Endothelial cell of umbilical vein (primary cell): Measurements from ENCODE around the gene ABLIM1. TPM values are rescaled to one million over a fixed set of nuclear protein-coding genes. Genes with fewer than 3 reads are reported as not detected.

Experiments used
- BruUV-seq: library from RNA; stranded (reverse); fragments of 400-500 nt; replicated peaks from 2 replicates; lab custom pipeline; 2021; lab: Mats Ljungman, UMichigan
- CTCF ChIA-PET: fragments of 300-600, 350-600 bp; sonication (Branson Sonifier 250); formaldehyde crosslinking; loops from one replicate; lab custom pipeline; 2021; ENCODE audit warnings: antibody characterized with exemption, inconsistent platforms; lab: Charles Lee
- POLR2A ChIA-PET: fragments of 300-600, 350-600 bp; sonication (Branson Sonifier 250); formaldehyde crosslinking; loops from one replicate; lab custom pipeline; 2021; ENCODE audit warnings: antibody characterized with exemption, inconsistent platforms; lab: Charles Lee
- DNase-seq: peaks from one replicate; pipeline ENCODE4 v3.0.0-alpha.2; 2011; ENCODE audit warnings: low read depth, low spot score
- FAIRE-seq: peaks from 2 replicates; lab custom pipeline; 2011; peaks lifted over from hg19 to GRCh38; lab: Jason Lieb, UNC
- H2AFZ ChIP-seq: 2 replicates; pipeline ENCODE4 v1.6.0; 2012; ENCODE audit warnings: low read depth, low read length, control low read depth, inconsistent platforms
- H3K27ac ChIP-seq: 2 replicates; pipeline ENCODE4 v1.5.1; 2011; ENCODE audit warnings: low read depth, mild to moderate bottlenecking, control low read depth, low read length, moderate library complexity; ENCODE audit not compliant: insufficient read depth
- H3K27me3 ChIP-seq, 2 experiments: 2 replicates each; pipeline versions ENCODE4 v1.6.0 to v1.6.1; 2011; ENCODE audit warnings: low read length in 2 of 2, mixed read lengths in 1 of 2; ENCODE audit not compliant: control insufficient read depth in 2 of 2, insufficient read depth in 2 of 2
- H3K36me3 ChIP-seq, 2 experiments: 2 replicates in 1 of 2; 3 replicates in 1 of 2; pipeline ENCODE4 v1.5.1; 2011; ENCODE audit warnings: low read length in 2 of 2, mild to moderate bottlenecking in 1 of 2, moderate library complexity in 1 of 2; ENCODE audit not compliant: control insufficient read depth in 2 of 2, insufficient read depth in 2 of 2; ENCODE audit errors: extremely low read depth in 1 of 2
- H3K4me1 ChIP-seq: 3 replicates; pipeline ENCODE4 v1.5.1; 2011; ENCODE audit warnings: mild to moderate bottlenecking, low read length; ENCODE audit not compliant: control insufficient read depth, insufficient read depth; ENCODE audit errors: extremely low read depth
- H3K4me2 ChIP-seq: 2 replicates; pipeline ENCODE4 v1.6.1; 2011; ENCODE audit warnings: low read length, control low read depth, mixed read lengths; ENCODE audit not compliant: insufficient read depth
- H3K4me3 ChIP-seq, 3 experiments: fragments of 200-600 bp in 1 of 3; sonication (generic), shearing (Covaris generic) in 1 of 3; replicated peaks in 1 of 3; 2 replicates each; pipeline ENCODE4 v1.5.1; 2011 to 2016; ENCODE audit warnings: control low read depth in 3 of 3, low read length in 3 of 3, mild to moderate bottlenecking in 2 of 3, inconsistent platforms in 1 of 3, low read depth in 1 of 3, moderate library complexity in 1 of 3; ENCODE audit not compliant: insufficient read depth in 1 of 3
- H3K79me2 ChIP-seq: 2 replicates; pipeline ENCODE4 v1.6.0; 2012; ENCODE audit warnings: low read length, inconsistent platforms; ENCODE audit not compliant: control insufficient read depth, insufficient read depth
- H3K9ac ChIP-seq: replicated peaks from 2 replicates; pipeline ENCODE3; 2011; ENCODE audit warnings: low read length, control low read depth; ENCODE audit not compliant: insufficient read depth; ENCODE audit errors: extremely low read depth
- H3K9me1 ChIP-seq: replicated peaks from 3 replicates; pipeline ENCODE4 v1.6.0; 2011; ENCODE audit warnings: mild to moderate bottlenecking, low read length; ENCODE audit not compliant: control insufficient read depth, insufficient read depth; ENCODE audit errors: extremely low read depth
- H3K9me3 ChIP-seq: replicated peaks from 2 replicates; pipeline ENCODE4 v1.5.1; 2012; ENCODE audit warnings: low read length, inconsistent platforms; ENCODE audit not compliant: control insufficient read depth, insufficient read depth
- H4K20me1 ChIP-seq: replicated peaks from 2 replicates; pipeline ENCODE3; 2011; ENCODE audit warnings: mild to moderate bottlenecking, low read length; ENCODE audit not compliant: control insufficient read depth, insufficient read depth; ENCODE audit errors: extremely low read depth
- CTCF ChIP-seq, 2 donors: IDR thresholded peaks; 1 replicate in 1 of 2; 2 replicates in 1 of 2; pipeline ENCODE4 v1.5.1; 2011; ENCODE audit warnings: low read length in 2 of 2, mild to moderate bottlenecking in 2 of 2, moderate library complexity in 2 of 2, control low read depth in 1 of 2, inconsistent platforms in 1 of 2, low read depth in 1 of 2; ENCODE audit not compliant: insufficient read depth in 1 of 2; ENCODE audit errors: extremely low read depth in 1 of 2
- GATA2 ChIP-seq: IDR thresholded peaks from 2 replicates; pipeline ENCODE4 v1.7.0; 2011; ENCODE audit warnings: low read depth, mild to moderate bottlenecking, moderate library complexity, mixed read lengths, low read length; ENCODE audit not compliant: insufficient read length, insufficient read depth
- JUN ChIP-seq: IDR thresholded peaks from 2 replicates; pipeline ENCODE4 v1.6.1; 2011; ENCODE audit warnings: borderline replicate concordance, low read depth; ENCODE audit not compliant: insufficient read length, insufficient read depth
- MAX ChIP-seq: IDR thresholded peaks from 2 replicates; pipeline ENCODE4 v1.6.1; 2011; ENCODE audit not compliant: insufficient read depth, insufficient read length
- MYC ChIP-seq: IDR thresholded peaks from one replicate; pipeline ENCODE4 v1.6.1; 2011; ENCODE audit warnings: mild to moderate bottlenecking, low read depth, low read length
- dilution Hi-C: fragments of 300-500 bp; cut with MboI; formaldehyde crosslinking; loops from one replicate; pipeline ENCODE4 v1.15.0; 2019; ENCODE audit warnings: low sequenced_read_pairs; ENCODE audit not compliant: extremely low pct_ligation_motif_present
- intact Hi-C: fragments of 100-400 bp; cut with micrococcal nuclease; formaldehyde crosslinking; loops from one replicate; pipeline ENCODE4 v1.10.0; 2022
- polyA plus RNA-seq, 4 experiments: library from polyadenylated mRNA; depleted of rRNA in 3 of 4; stranded (reverse) in 3 of 4; unstranded in 1 of 4; fragments of >200 nt; gene quantifications; 2 replicates each; pipeline versions ENCODE4 v1.2.1 to v1.2.3, GENCODE V29; 2011 to 2012; ENCODE audit warnings: missing spikeins in 1 of 4
- total RNA-seq: library from RNA; stranded (reverse); gene quantifications from 2 replicates; pipeline ENCODE4 v1.2.3, GENCODE V29; 2021

The ABLIM1 gene
- total and polyA plus RNA-seq, 2 donors (not counting 3 experiments of a cell fraction or from before 2014, with no cell fraction given), result 128 to 235 TPM

- ChIA-PET POLR2A (no interaction called here), CTCF (interaction anchor here (0.6 to 2.6 kb wide), 5 partner anchors 13 to 310 kb away, joined by 3 to 8 read pairs (median 5); no protein-coding TSS in a partner anchor)
- no TSS peak for BruUV-seq
- Histone ChIP-seq H3K27ac (no peak overlapping the region), H3K9me1 (no peaks in the 10 kb centered on the region), H4K20me1 (no peaks in the 10 kb centered on the region), H3K9ac (no peak overlapping the region), H3K4me1 (peaks cover 7% of the 10 kb centered on the region), H3K79me2 (no peaks in the 10 kb centered on the region), H3K4me2 (no peak overlapping the region), H3K36me3 (peaks cover 0 to 2% of the 10 kb centered on the region in 2 experiments), H2AFZ (no peak overlapping the region), H3K27me3 (no peaks in the 10 kb centered on the region), H3K9me3 (no peaks in the 10 kb centered on the region), H3K4me3 (no peak overlapping the region)
- intact Hi-C loops, result no loop called here
- peak; percentile 81 for DNase-seq
- peak; percentile 15 for FAIRE-seq
- dilution Hi-C loops, result no loop called here
- TF ChIP-seq MAX (no peak), JUN (peak; percentile 31), MYC (no peak), GATA2 (no peak)
These were observed 137.6 kb downstream of the ABLIM1 start for GRCh38 chr10:114520453-114520852.

DNA sequence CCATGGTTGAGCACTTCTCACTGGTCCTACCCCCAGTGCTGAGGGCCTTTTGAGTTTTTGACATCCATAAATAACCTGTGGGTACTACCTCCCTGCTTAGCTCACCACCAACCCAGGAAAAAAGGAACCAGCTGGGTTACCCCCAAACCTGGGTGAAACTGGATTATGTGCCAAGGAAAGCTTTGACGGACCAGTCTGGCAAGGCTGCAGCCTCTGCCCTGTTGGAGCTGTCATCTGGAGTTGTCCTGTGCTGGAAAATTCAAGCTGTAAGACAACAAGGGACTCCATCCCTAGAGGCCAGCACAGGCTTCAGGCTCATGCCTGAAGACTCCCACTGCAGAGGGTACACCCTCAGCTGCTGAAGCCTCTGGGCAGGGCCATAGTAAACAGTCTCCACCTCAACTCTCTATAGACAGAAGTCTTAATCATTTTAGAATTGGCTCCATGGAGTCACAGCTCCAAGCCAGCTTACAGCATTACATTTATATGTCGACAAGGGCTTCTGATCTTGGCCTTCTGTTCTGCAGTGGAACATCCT is 138.2 kb downstream of the ABLIM1 start:
- no peak for TF ChIP-seq CTCF (IDR thresholded peaks at IDR 0.05; ENCODE audit: extremely low read depth in 1 of 2, insufficient read depth in 1 of 2, low read depth in 1 of 2, low read length in 2 of 2)
- no peak for TF ChIP-seq GATA2
- Histone ChIP-seq H3K9ac (no peak overlapping the region), H3K4me1 (peaks cover 2% of the 10 kb centered on the region), H3K9me1 (no peaks in the 10 kb centered on the region), H3K4me3 (no peak overlapping the region), H4K20me1 (no peaks in the 10 kb centered on the region), H3K36me3 (peaks cover 0 to 4% of the 10 kb centered on the region in 2 experiments), H3K27ac (no peak overlapping the region), H3K9me3 (no peaks in the 10 kb centered on the region), H3K27me3 (no peaks in the 10 kb centered on the region), H3K79me2 (no peaks in the 10 kb centered on the region), H2AFZ (no peak overlapping the region), H3K4me2 (no peak overlapping the region)
- dilution Hi-C loops (no loop called here), intact Hi-C loops (no loop called here)
- no TSS peak for BruUV-seq
- POLR2A ChIA-PET, result no interaction called here
- CTCF ChIA-PET, result interaction anchor here (0.8 to 2.6 kb wide), 4 partner anchors 13 to 48 kb away, joined by 3 to 8 read pairs (median 5); no protein-coding TSS in a partner anchor
- DNase-seq (no peak), FAIRE-seq (no peak)
